H1 (cell line): ENCODE measurements around the gene YY1AP1. TPM values are rescaled to one million over a fixed set of nuclear protein-coding genes. Genes with fewer than 3 reads are reported as not detected.

ENCODE experiments used
- CHD1 ChIP-seq: IDR thresholded peaks from 2 replicates; pipeline ENCODE4 v1.6.1; 2012; ENCODE audit warnings: low read depth, low read length, improper control_type of control experiment
- EGR1 ChIP-seq: IDR thresholded peaks from 2 replicates; pipeline ENCODE4 v1.6.1; 2011; ENCODE audit warnings: low read depth, low read length, borderline replicate concordance
- PHF8 ChIP-seq: fragments of 200-600 bp; sonication (generic); conservative IDR thresholded peaks from 2 replicates; pipeline ENCODE4 v1.7.1; 2012; ENCODE audit warnings: low read depth, mild to moderate bottlenecking, inconsistent platforms, low read length, moderate library complexity
- SIN3A ChIP-seq, 2 experiments: IDR thresholded peaks in 1 of 2; conservative IDR thresholded peaks in 1 of 2; 2 replicates each; pipeline ENCODE4 v1.6.1; 2011 to 2012; ENCODE audit warnings: low read length in 2 of 2, improper control_type of control experiment in 1 of 2, low read depth in 1 of 2, mild to moderate bottlenecking in 1 of 2
- SRF ChIP-seq: IDR thresholded peaks from 2 replicates; pipeline ENCODE4 v1.6.1; 2011; ENCODE audit warnings: mild to moderate bottlenecking, low read depth, low read length, moderate library complexity
- TAF7 ChIP-seq: optimal IDR thresholded peaks from 2 replicates; pipeline ENCODE3; 2011; ENCODE audit warnings: low read depth, mild to moderate bottlenecking, inconsistent platforms, low read length, moderate library complexity, borderline replicate concordance
- TBP ChIP-seq: IDR thresholded peaks from 2 replicates; pipeline ENCODE4 v1.6.1; 2011; ENCODE audit warnings: low read depth, low read length, improper control_type of control experiment
- polyA plus RNA-seq, 7 experiments: library from polyadenylated mRNA; depleted of rRNA in 3 of 7; stranded (reverse) in 5 of 7; unstranded in 2 of 7; fragments of >200 nt in 5 of 7; fragments of 200-250 nt in 2 of 7; gene quantifications; 1 replicate in 5 of 7; 2 replicates in 1 of 7; 4 replicates in 1 of 7; pipeline versions ENCODE4 v1.2.1 to v1.2.3, GENCODE V29; 2011 to 2013; ENCODE audit warnings: missing spikeins in 2 of 7, mixed read lengths in 2 of 7
- total RNA-seq: library from RNA; stranded (reverse); fragmentation: NEBNext Ultra II Directional; extraction: Animal tissue kit (Norgen Biotek cat#: 25700); gene quantifications from 2 replicates; pipeline ENCODE4 v1.2.1, GENCODE V29; 2021
- TF ChIP-seq, protein P1 (sequence below): fragments of 300-600 bp; sonication (generic); IDR thresholded peaks from 2 replicates; pipeline ENCODE4 v1.7.1; 2012; ENCODE audit warnings: low read length, moderate library complexity, mild to moderate bottlenecking, inconsistent platforms; ENCODE audit not compliant: insufficient replicate concordance

Gene YY1AP1
- total and polyA plus RNA-seq, 2 of the 8 experiments (the other 6 are each of a cell fraction or from before 2014, with no cell fraction given) = 44.2 to 48.6 TPM

- TF ChIP-seq, protein P1, sequence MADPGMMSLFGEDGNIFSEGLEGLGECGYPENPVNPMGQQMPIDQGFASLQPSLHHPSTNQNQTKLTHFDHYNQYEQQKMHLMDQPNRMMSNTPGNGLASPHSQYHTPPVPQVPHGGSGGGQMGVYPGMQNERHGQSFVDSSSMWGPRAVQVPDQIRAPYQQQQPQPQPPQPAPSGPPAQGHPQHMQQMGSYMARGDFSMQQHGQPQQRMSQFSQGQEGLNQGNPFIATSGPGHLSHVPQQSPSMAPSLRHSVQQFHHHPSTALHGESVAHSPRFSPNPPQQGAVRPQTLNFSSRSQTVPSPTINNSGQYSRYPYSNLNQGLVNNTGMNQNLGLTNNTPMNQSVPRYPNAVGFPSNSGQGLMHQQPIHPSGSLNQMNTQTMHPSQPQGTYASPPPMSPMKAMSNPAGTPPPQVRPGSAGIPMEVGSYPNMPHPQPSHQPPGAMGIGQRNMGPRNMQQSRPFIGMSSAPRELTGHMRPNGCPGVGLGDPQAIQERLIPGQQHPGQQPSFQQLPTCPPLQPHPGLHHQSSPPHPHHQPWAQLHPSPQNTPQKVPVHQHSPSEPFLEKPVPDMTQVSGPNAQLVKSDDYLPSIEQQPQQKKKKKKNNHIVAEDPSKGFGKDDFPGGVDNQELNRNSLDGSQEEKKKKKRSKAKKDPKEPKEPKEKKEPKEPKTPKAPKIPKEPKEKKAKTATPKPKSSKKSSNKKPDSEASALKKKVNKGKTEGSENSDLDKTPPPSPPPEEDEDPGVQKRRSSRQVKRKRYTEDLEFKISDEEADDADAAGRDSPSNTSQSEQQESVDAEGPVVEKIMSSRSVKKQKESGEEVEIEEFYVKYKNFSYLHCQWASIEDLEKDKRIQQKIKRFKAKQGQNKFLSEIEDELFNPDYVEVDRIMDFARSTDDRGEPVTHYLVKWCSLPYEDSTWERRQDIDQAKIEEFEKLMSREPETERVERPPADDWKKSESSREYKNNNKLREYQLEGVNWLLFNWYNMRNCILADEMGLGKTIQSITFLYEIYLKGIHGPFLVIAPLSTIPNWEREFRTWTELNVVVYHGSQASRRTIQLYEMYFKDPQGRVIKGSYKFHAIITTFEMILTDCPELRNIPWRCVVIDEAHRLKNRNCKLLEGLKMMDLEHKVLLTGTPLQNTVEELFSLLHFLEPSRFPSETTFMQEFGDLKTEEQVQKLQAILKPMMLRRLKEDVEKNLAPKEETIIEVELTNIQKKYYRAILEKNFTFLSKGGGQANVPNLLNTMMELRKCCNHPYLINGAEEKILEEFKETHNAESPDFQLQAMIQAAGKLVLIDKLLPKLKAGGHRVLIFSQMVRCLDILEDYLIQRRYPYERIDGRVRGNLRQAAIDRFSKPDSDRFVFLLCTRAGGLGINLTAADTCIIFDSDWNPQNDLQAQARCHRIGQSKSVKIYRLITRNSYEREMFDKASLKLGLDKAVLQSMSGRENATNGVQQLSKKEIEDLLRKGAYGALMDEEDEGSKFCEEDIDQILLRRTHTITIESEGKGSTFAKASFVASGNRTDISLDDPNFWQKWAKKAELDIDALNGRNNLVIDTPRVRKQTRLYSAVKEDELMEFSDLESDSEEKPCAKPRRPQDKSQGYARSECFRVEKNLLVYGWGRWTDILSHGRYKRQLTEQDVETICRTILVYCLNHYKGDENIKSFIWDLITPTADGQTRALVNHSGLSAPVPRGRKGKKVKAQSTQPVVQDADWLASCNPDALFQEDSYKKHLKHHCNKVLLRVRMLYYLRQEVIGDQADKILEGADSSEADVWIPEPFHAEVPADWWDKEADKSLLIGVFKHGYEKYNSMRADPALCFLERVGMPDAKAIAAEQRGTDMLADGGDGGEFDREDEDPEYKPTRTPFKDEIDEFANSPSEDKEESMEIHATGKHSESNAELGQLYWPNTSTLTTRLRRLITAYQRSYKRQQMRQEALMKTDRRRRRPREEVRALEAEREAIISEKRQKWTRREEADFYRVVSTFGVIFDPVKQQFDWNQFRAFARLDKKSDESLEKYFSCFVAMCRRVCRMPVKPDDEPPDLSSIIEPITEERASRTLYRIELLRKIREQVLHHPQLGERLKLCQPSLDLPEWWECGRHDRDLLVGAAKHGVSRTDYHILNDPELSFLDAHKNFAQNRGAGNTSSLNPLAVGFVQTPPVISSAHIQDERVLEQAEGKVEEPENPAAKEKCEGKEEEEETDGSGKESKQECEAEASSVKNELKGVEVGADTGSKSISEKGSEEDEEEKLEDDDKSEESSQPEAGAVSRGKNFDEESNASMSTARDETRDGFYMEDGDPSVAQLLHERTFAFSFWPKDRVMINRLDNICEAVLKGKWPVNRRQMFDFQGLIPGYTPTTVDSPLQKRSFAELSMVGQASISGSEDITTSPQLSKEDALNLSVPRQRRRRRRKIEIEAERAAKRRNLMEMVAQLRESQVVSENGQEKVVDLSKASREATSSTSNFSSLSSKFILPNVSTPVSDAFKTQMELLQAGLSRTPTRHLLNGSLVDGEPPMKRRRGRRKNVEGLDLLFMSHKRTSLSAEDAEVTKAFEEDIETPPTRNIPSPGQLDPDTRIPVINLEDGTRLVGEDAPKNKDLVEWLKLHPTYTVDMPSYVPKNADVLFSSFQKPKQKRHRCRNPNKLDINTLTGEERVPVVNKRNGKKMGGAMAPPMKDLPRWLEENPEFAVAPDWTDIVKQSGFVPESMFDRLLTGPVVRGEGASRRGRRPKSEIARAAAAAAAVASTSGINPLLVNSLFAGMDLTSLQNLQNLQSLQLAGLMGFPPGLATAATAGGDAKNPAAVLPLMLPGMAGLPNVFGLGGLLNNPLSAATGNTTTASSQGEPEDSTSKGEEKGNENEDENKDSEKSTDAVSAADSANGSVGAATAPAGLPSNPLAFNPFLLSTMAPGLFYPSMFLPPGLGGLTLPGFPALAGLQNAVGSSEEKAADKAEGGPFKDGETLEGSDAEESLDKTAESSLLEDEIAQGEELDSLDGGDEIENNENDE = no peak
- TF ChIP-seq SRF (no peak), SIN3A (conservative IDR thresholded peaks at IDR 0.05 in 1 of 2, IDR thresholded peaks at IDR 0.05 in 1 of 2; ENCODE audit: low read depth in 1 of 2, low read length in 2 of 2) (no peak), TBP (no peak), PHF8 (no peak), TAF7 (no peak), CHD1 (no peak), EGR1 (no peak)
Observed at GRCh38 chr1:155678027-155678426, 10.5 kb downstream of the YY1AP1 start (continued).
